ENCODE measurements around the gene ETFA. TPM values are rescaled to one million over a fixed set of nuclear protein-coding genes. Genes with fewer than 3 reads are reported as not detected.

Gene ETFA
- total RNA-seq, 1 donor from 2014 or later, result 107 TPM

- no peaks in the 10 kb centered on the region for H3K36me3 Mint-ChIP-seq
- H3K4me3 Mint-ChIP-seq, result no peak overlapping the region
- TF ChIP-seq, protein P1, sequence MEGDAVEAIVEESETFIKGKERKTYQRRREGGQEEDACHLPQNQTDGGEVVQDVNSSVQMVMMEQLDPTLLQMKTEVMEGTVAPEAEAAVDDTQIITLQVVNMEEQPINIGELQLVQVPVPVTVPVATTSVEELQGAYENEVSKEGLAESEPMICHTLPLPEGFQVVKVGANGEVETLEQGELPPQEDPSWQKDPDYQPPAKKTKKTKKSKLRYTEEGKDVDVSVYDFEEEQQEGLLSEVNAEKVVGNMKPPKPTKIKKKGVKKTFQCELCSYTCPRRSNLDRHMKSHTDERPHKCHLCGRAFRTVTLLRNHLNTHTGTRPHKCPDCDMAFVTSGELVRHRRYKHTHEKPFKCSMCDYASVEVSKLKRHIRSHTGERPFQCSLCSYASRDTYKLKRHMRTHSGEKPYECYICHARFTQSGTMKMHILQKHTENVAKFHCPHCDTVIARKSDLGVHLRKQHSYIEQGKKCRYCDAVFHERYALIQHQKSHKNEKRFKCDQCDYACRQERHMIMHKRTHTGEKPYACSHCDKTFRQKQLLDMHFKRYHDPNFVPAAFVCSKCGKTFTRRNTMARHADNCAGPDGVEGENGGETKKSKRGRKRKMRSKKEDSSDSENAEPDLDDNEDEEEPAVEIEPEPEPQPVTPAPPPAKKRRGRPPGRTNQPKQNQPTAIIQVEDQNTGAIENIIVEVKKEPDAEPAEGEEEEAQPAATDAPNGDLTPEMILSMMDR (IDR thresholded peaks at IDR 0.05; ENCODE audit: unreplicated experiment), result no peak
- peaks cover 4% of the 10 kb centered on the region for H3K27me3 Mint-ChIP-seq (ENCODE audit: low read depth)
- peak overlapping the region; percentile 81 for H3K27ac Mint-ChIP-seq
- peaks cover 28% of the 10 kb centered on the region for H3K4me1 Mint-ChIP-seq
- H3K9me3 Mint-ChIP-seq, result no peaks in the 10 kb centered on the region
- DNase-seq (ENCODE audit: low spot score in 2 of 2, unreplicated experiment in 2 of 2), result no peak
Observed at GRCh38 chr15:76196269-76197231, 114.7 kb downstream of the ETFA start.

GRCh38 chr15:76195506-76196268 is 115.6 kb downstream of the ETFA start:
- no peak for DNase-seq (ENCODE audit: low spot score in 2 of 2, unreplicated experiment in 2 of 2)
- TF ChIP-seq, protein P1 (IDR thresholded peaks at IDR 0.05; ENCODE audit: unreplicated experiment), result no peak
- Mint-ChIP-seq H3K36me3 (no peaks in the 10 kb centered on the region), H3K27me3 (ENCODE audit: low read depth) (peaks cover 7% of the 10 kb centered on the region), H3K27ac (no peak overlapping the region), H3K4me3 (no peak overlapping the region), H3K9me3 (no peaks in the 10 kb centered on the region), H3K4me1 (peaks cover 26% of the 10 kb centered on the region)

GRCh38 chr15:76193934-76194333 is 117.3 kb downstream of the ETFA start:
- Mint-ChIP-seq H3K27me3 (ENCODE audit: low read depth) (peaks cover 20% of the 10 kb centered on the region), H3K36me3 (no peaks in the 10 kb centered on the region), H3K27ac (no peak overlapping the region), H3K4me3 (no peak overlapping the region), H3K4me1 (peaks cover 30% of the 10 kb centered on the region), H3K9me3 (no peaks in the 10 kb centered on the region)
- TF ChIP-seq, protein P1 (IDR thresholded peaks at IDR 0.05; ENCODE audit: unreplicated experiment), result no peak
- DNase-seq (ENCODE audit: low spot score in 2 of 2, unreplicated experiment in 2 of 2), result no peak

DNA sequence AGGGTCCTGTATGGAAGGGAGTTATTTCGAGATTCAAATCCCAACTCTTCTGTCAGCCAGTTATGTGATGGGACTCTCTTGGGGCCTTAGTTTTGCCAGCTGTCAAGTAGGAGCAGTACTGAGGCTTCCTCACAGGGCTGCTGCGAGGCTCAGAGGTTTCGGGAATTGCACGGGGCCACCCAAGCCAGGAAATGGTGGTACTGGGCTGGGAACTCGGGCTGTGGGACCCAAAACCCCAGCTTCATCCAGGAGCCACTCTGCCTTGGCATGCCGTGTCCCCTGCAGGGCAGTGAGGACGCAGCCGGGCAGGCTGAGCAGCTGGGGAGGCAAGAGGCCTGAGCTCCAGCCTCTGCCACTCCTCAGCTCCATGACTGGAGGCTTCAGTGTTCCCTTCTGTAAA is 118.6 kb downstream of the ETFA start:
- Mint-ChIP-seq H3K36me3 (no peaks in the 10 kb centered on the region), H3K4me3 (no peak overlapping the region), H3K27me3 (ENCODE audit: low read depth) (peaks cover 27% of the 10 kb centered on the region), H3K27ac (no peak overlapping the region), H3K9me3 (no peaks in the 10 kb centered on the region), H3K4me1 (peaks cover 30% of the 10 kb centered on the region)
- no peak for DNase-seq (ENCODE audit: low spot score in 2 of 2, unreplicated experiment in 2 of 2)
- TF ChIP-seq, protein P1 (IDR thresholded peaks at IDR 0.05; ENCODE audit: unreplicated experiment), result no peak

DNA sequence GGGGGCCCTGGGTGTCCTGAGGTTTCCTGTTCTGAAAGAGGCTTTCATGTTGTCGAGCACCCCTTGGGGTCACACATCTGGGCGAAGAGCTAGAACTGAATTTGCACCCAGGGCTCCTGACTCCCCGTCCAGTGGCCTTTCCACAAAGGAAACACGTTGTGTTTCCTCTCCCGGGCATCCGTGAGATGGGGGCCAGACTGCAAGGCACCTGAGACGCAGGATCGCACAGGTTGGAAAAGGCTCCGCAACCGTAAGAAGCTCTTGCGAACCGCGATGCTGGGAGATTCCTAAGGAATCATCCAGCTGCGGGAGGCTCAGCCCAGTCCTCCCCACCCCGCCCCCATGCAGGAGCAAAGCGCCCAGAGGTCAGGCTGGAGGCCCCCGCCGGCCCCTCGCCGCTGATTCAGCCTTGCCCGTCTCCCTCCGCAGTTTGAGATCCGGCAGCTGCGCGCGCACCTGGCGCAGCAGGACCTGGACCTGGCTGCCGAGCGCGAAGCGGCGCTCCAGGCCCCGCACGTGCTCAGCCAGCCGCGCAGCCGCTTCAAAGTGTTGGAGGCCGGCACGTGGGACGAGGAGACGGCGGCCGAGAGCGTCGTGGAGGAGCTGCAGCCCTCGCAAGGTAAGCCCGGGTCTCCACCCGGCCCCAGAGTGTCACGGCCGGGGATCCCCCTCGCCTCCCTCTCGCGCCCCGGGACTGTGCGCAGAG is 119.6 kb downstream of the ETFA start:
- peaks cover 22% of the 10 kb centered on the region for H3K4me1 Mint-ChIP-seq
- no peak for DNase-seq (ENCODE audit: low spot score in 2 of 2, unreplicated experiment in 2 of 2)
- H3K27ac Mint-ChIP-seq, result no peak overlapping the region
- TF ChIP-seq, protein P1 (IDR thresholded peaks at IDR 0.05; ENCODE audit: unreplicated experiment), result no peak
- H3K27me3 Mint-ChIP-seq (ENCODE audit: low read depth), result peaks cover 31% of the 10 kb centered on the region
- H3K36me3 Mint-ChIP-seq, result no peaks in the 10 kb centered on the region
- H3K4me3 Mint-ChIP-seq, result no peak overlapping the region
- no peaks in the 10 kb centered on the region for H3K9me3 Mint-ChIP-seq
